ENCODE measurements around the gene MYB.
A peak's percentile ranks its signal among the peaks of the same experiment; 100 is the strongest.

Gene MYB

DNA sequence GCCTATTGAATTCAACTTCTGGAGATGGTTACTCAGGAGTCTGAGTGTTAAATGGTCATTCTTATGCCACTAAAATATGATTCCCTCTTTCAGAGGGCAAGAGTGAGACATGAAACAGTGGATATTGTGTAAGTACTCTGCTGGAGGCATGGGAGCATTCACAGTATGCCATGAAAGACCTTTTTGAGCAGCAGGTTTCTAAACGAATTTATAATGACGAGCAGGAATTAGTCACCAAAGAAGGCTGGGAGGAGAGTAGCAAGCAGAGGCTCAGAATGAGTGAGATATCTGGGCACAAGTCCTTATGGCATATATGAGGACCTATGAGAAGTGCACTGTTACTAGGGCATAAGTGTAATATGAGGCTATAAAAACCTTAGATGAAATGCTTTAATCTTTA, 10.9 kb upstream of the MYB start:
- Histone ChIP-seq H3K4me2 (no peak overlapping the region), H3K9me3 (replicated peaks in 1 of 11) (no peaks in the 10 kb centered on the region), H3K4me3 (no peak overlapping the region), H3K9ac (no peak overlapping the region), H3K27ac (no peak overlapping the region), H4K20me1 (no peaks in the 10 kb centered on the region), H3K27me3 (no peaks in the 10 kb centered on the region), H3K36me3 (no peaks in the 10 kb centered on the region), H3K4me1 (peaks cover 0 to 10% (median 6%) of the 10 kb centered on the region in 10 experiments; a peak in 16 of 20 replicates)
- TF ChIP-seq Cebpa-rat (IDR thresholded peaks at IDR 0.05): no peak

DNA sequence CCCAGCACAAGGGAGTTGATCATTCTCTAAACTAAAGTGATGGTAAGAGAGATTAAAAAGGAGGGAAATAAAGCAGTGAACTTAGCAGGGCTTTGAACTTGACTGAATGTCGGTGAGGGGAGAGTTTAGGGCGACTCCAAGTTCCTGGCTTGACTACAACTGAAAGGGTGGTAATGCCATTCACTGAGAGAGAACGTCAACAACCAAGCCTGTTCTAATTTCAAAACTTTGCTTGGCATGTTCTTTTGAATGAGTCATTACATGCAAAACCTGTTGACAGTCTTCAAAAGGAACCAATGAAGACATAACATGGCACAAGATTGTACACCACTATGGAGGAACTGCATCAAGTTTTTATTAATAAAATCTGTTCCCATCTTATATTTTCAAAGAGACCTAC, 10.3 kb upstream of the MYB start:
- H3K4me2 ChIP-seq: no peak overlapping the region
- H3K4me3 ChIP-seq: no peak overlapping the region
- H3K4me1 ChIP-seq: peaks cover 4 to 13% (median 8%) of the 10 kb centered on the region in 10 experiments
- TF ChIP-seq Cebpa-rat (IDR thresholded peaks at IDR 0.05): no peak
- no peak overlapping the region for H3K9ac ChIP-seq
- H3K36me3 ChIP-seq: no peaks in the 10 kb centered on the region
- no peaks in the 10 kb centered on the region for H4K20me1 ChIP-seq
- H3K27me3 ChIP-seq: no peaks in the 10 kb centered on the region
- no peaks in the 10 kb centered on the region for H3K9me3 ChIP-seq (replicated peaks in 1 of 11)
- H3K27ac ChIP-seq: no peak overlapping the region

DNA sequence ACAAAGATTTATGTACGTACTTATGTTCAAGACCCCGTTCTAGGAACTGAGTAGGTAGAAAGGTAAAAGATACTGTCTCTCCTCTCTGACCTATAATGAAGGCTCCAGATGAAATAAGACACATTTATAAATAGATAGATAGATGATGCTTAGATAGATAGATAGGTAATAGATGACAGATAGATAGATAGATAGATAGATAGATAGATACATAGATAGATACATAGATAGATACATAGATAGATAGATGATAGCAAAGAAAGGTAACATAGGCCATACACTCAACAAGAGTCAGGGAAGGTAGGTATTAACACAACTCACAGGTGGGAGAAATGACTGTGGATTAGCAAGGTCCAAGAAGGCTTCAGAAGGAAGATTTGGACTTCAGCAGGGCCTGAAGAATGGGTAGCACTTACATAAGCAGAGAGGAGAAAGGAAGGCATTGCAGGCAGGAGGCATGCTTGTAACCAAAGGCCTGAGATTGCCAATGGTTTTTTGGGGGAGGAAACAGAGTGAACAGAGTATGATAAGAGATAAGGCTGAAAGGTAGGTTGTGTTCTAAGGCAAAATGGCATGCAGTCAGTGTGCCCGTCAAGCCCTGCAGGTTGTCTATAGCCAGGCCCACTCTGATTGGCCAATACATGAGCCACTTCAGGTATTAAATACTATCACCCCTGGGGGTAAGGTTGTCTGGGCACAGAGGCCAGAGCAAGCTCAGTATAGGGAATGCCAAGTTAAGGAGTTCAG, 7.7 kb upstream of the MYB start:
- Histone ChIP-seq H3K27me3 (no peaks in the 10 kb centered on the region), H3K4me3 (no peak overlapping the region), H4K20me1 (no peaks in the 10 kb centered on the region)

GRCh38 chr6:135173989-135174484, 7.1 kb upstream of the MYB start:
- no peaks in the 10 kb centered on the region for H3K27me3 ChIP-seq
- H3K4me2 ChIP-seq: no peak overlapping the region
- no peak overlapping the region for H3K4me3 ChIP-seq
- H3K4me1 ChIP-seq: peaks cover 27 to 44% (median 38%) of the 10 kb centered on the region in 10 experiments
- H3K9me3 ChIP-seq (replicated peaks in 1 of 11): no peaks in the 10 kb centered on the region
- H3K36me3 ChIP-seq: no peaks in the 10 kb centered on the region
- no peak overlapping the region for H3K27ac ChIP-seq
- H4K20me1 ChIP-seq: no peaks in the 10 kb centered on the region
- no peak overlapping the region for H3K9ac ChIP-seq
- TF ChIP-seq Cebpa-rat (IDR thresholded peaks at IDR 0.05): no peak

More for the DNA sequence above, 7.7 kb upstream of the MYB start:
- Histone ChIP-seq H3K9ac (no peak overlapping the region), H3K36me3 (no peaks in the 10 kb centered on the region), H3K4me2 (no peak overlapping the region), H3K4me1 (peaks cover 27 to 38% (median 32%) of the 10 kb centered on the region in 10 experiments), H3K9me3 (replicated peaks in 1 of 11) (no peaks in the 10 kb centered on the region), H3K27ac (no peak overlapping the region)
- TF ChIP-seq Cebpa-rat (IDR thresholded peaks at IDR 0.05): no peak

DNA sequence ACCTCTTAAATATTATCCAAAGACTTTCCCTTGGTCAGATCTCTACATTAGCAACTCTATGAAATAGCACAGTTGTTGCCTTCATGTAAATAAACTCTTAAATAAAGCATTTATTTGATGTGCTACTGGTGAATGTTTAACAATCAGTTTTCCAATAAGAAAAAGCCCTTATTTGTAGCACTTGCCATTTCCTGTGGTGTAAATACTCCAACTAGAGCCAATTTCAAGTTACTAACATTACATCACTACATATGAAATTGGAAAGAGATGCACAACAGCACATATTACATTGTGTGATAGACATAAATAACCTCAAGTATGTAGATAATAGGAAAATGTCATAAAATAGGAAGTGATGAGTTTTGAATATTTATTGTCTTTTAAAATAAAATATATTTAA, 5.0 kb upstream of the MYB start:
- Histone ChIP-seq H3K9ac (no peak overlapping the region), H3K27ac (peak overlapping the region in 5 of 11 experiments; percentile 55 to 99 (median 96); a peak in 7 of 22 replicates), H3K27me3 (no peaks in the 10 kb centered on the region), H3K9me3 (replicated peaks in 1 of 11) (no peaks in the 10 kb centered on the region), H3K4me3 (no peak overlapping the region; a peak in 1 of 20 replicates), H3K4me1 (peaks cover 34 to 53% (median 48%) of the 10 kb centered on the region in 10 experiments), H4K20me1 (no peaks in the 10 kb centered on the region), H3K36me3 (no peaks in the 10 kb centered on the region), H3K4me2 (peak overlapping the region; percentile 68 to 96 (median 83); a peak in 21 of 22 replicates)
- TF ChIP-seq Cebpa-rat (IDR thresholded peaks at IDR 0.05): no peak

GRCh38 chr6:135176464-135176863, 4.6 kb upstream of the MYB start:
- H3K4me3 ChIP-seq: no peak overlapping the region; a peak in 1 of 20 replicates
- H4K20me1 ChIP-seq: peaks cover 0 to 3% (median 0%) of the 10 kb centered on the region in 11 experiments; a peak in 2 of 22 replicates
- peak overlapping the region in 6 of 11 experiments; percentile 3 to 40 (median 12); a peak in 3 of 22 replicates for H3K9ac ChIP-seq
- peak overlapping the region in 10 of 11 experiments; percentile 13 to 99 (median 72); a peak in 18 of 22 replicates for H3K27ac ChIP-seq
- peak overlapping the region; percentile 68 to 96 (median 83) for H3K4me2 ChIP-seq
- no peak for TF ChIP-seq Cebpa-rat (IDR thresholded peaks at IDR 0.05)
- peaks cover 34 to 53% (median 48%) of the 10 kb centered on the region in 10 experiments for H3K4me1 ChIP-seq
- H3K27me3 ChIP-seq: no peaks in the 10 kb centered on the region
- H3K9me3 ChIP-seq (replicated peaks in 1 of 11): no peaks in the 10 kb centered on the region
- no peaks in the 10 kb centered on the region for H3K36me3 ChIP-seq

- peak overlapping the region in 8 of 11 experiments; percentile 79 to 99 (median 98); a peak in 16 of 22 replicates for H3K27ac ChIP-seq
- H3K4me3 ChIP-seq: peak overlapping the region in 5 of 10 experiments; percentile 89 to 97 (median 95); a peak in 8 of 20 replicates
- H3K4me2 ChIP-seq: peak overlapping the region in 9 of 11 experiments; percentile 77 to 96 (median 86); a peak in 17 of 22 replicates
- H3K9me3 ChIP-seq (replicated peaks in 1 of 11): no peaks in the 10 kb centered on the region
- peak overlapping the region in 7 of 11 experiments; percentile 97 to 99 (median 98); a peak in 12 of 22 replicates for H3K9ac ChIP-seq
- H3K36me3 ChIP-seq: peaks cover 0 to 26% (median 0%) of the 10 kb centered on the region in 11 experiments; a peak in 8 of 22 replicates
- peaks cover 0 to 28% (median 0%) of the 10 kb centered on the region in 11 experiments; a peak in 4 of 22 replicates for H4K20me1 ChIP-seq
- TF ChIP-seq Cebpa-rat (IDR thresholded peaks at IDR 0.05): no peak
- H3K27me3 ChIP-seq: no peaks in the 10 kb centered on the region
- peaks cover 38 to 54% (median 49%) of the 10 kb centered on the region in 10 experiments for H3K4me1 ChIP-seq
Observed at GRCh38 chr6:135179372-135179771, 1.7 kb upstream of the MYB start.

- Histone ChIP-seq H3K36me3 (peaks cover 0 to 29% (median 2%) of the 10 kb centered on the region in 11 experiments; a peak in 9 of 22 replicates), H3K27me3 (no peaks in the 10 kb centered on the region), H3K27ac (peak overlapping the region in 10 of 11 experiments; percentile 9 to 99 (median 97); a peak in 19 of 22 replicates)
Observed at GRCh38 chr6:135179920-135180541, 1.1 kb upstream of the MYB start.

More at GRCh38 chr6:135179920-135180541, 1.1 kb upstream of the MYB start:
- peak overlapping the region; percentile 20 to 99 (median 97); a peak in 20 of 22 replicates for H3K9ac ChIP-seq
- TF ChIP-seq Cebpa-rat (IDR thresholded peaks at IDR 0.05): no peak
- H3K4me2 ChIP-seq: peak overlapping the region; percentile 77 to 96 (median 86)
- H3K4me1 ChIP-seq: peaks cover 44 to 61% (median 51%) of the 10 kb centered on the region in 10 experiments
- peak overlapping the region; percentile 80 to 97 (median 92) for H3K4me3 ChIP-seq
- no peaks in the 10 kb centered on the region for H3K9me3 ChIP-seq (replicated peaks in 1 of 11)
- peaks cover 0 to 35% (median 2%) of the 10 kb centered on the region in 11 experiments; a peak in 7 of 22 replicates for H4K20me1 ChIP-seq
